ENCODE results near the gene SEPTIN1.
A peak's percentile ranks its signal among the peaks of the same experiment; 100 is the strongest.

SEPTIN1 gene

GRCh38 chr16:30376461-30376902 is 5.9 kb downstream of the SEPTIN1 start:
- TF ChIP-seq POLR2A (IDR thresholded peaks at IDR 0.05; ENCODE audit: low read length) (no peak), GATA1 (IDR thresholded peaks at IDR 0.05; ENCODE audit: low read depth, low read length) (no peak)
- DNase-seq: no peak

- no peak for DNase-seq
- no peak for TF ChIP-seq GATA1 (IDR thresholded peaks at IDR 0.05; ENCODE audit: low read depth, low read length)
- TF ChIP-seq POLR2A (IDR thresholded peaks at IDR 0.05; ENCODE audit: low read length): no peak
Observed at GRCh38 chr16:30375864-30376263, 6.5 kb downstream of the SEPTIN1 start.

GRCh38 chr16:30374538-30374937 is 7.8 kb downstream of the SEPTIN1 start, which contains the start of gene MYL11:
TSS of gene MYL11 (plus strand) at chr16:30374802. CDS start at chr16:30374858, 56 bp downstream.
- DNase-seq: no peak

GRCh38 chr16:30372725-30373124 is 9.6 kb downstream of the SEPTIN1 start:
- TF ChIP-seq GATA1 (IDR thresholded peaks at IDR 0.05; ENCODE audit: low read depth, low read length): no peak
- TF ChIP-seq POLR2A (IDR thresholded peaks at IDR 0.05; ENCODE audit: low read length): no peak
- DNase-seq: no peak

More at GRCh38 chr16:30374538-30374937, 7.8 kb downstream of the SEPTIN1 start, which contains the start of gene MYL11:
- no peak for TF ChIP-seq POLR2A (IDR thresholded peaks at IDR 0.05; ENCODE audit: low read length)
- no peak for TF ChIP-seq GATA1 (IDR thresholded peaks at IDR 0.05; ENCODE audit: low read depth, low read length)

- peak in 1 of 2 experiments; percentile 62 for DNase-seq
- no peak for TF ChIP-seq GATA1 (IDR thresholded peaks at IDR 0.05; ENCODE audit: low read depth, low read length)
- TF ChIP-seq POLR2A (IDR thresholded peaks at IDR 0.05; ENCODE audit: low read length): no peak
Observed at GRCh38 chr16:30372038-30372712, 10.2 kb downstream of the SEPTIN1 start.

- DNase-seq: no peak
- TF ChIP-seq POLR2A (IDR thresholded peaks at IDR 0.05; ENCODE audit: low read length): no peak
- no peak for TF ChIP-seq GATA1 (IDR thresholded peaks at IDR 0.05; ENCODE audit: low read depth, low read length)
Observed at GRCh38 chr16:30371248-30371816, 11.0 kb downstream of the SEPTIN1 start.

GRCh38 chr16:30370456-30371247 is 11.7 kb downstream of the SEPTIN1 start, which contains the start of gene TBC1D10B:
TSS of gene TBC1D10B (minus strand) at chr16:30370494. CDS start at chr16:30370183, 311 bp downstream.
- TF ChIP-seq GATA1 (IDR thresholded peaks at IDR 0.05; ENCODE audit: low read depth, low read length) (no peak), POLR2A (IDR thresholded peaks at IDR 0.05; ENCODE audit: low read length) (peak; percentile 54)

GRCh38 chr16:30369938-30370455 is 12.4 kb downstream of the SEPTIN1 start:
- DNase-seq: no peak
- no peak for TF ChIP-seq POLR2A (IDR thresholded peaks at IDR 0.05; ENCODE audit: low read length)
- TF ChIP-seq GATA1 (IDR thresholded peaks at IDR 0.05; ENCODE audit: low read depth, low read length): no peak

More at GRCh38 chr16:30370456-30371247, 11.7 kb downstream of the SEPTIN1 start, which contains the start of gene TBC1D10B:
- peak; percentile 100 for DNase-seq

GRCh38 chr16:30369091-30369937 is 13.0 kb downstream of the SEPTIN1 start:
- TF ChIP-seq GATA1 (IDR thresholded peaks at IDR 0.05; ENCODE audit: low read depth, low read length): no peak
- peak; percentile 67 to 72 for DNase-seq

- no peak for DNase-seq
- TF ChIP-seq POLR2A (IDR thresholded peaks at IDR 0.05; ENCODE audit: low read length) (no peak), GATA1 (IDR thresholded peaks at IDR 0.05; ENCODE audit: low read depth, low read length) (no peak)
Observed at GRCh38 chr16:30368792-30369090, 13.6 kb downstream of the SEPTIN1 start.

- DNase-seq: no peak
- no peak for TF ChIP-seq GATA1 (IDR thresholded peaks at IDR 0.05; ENCODE audit: low read depth, low read length)
- TF ChIP-seq POLR2A (IDR thresholded peaks at IDR 0.05; ENCODE audit: low read length): no peak
Observed at GRCh38 chr16:30368122-30368791, 14.1 kb downstream of the SEPTIN1 start.

GRCh38 chr16:30367349-30368009 is 14.9 kb downstream of the SEPTIN1 start:
- no peak for DNase-seq
- TF ChIP-seq POLR2A (IDR thresholded peaks at IDR 0.05; ENCODE audit: low read length) (no peak), GATA1 (IDR thresholded peaks at IDR 0.05; ENCODE audit: low read depth, low read length) (no peak)

All from erythroblast (primary cell).